ENCODE measurements around the gene CHP1. TPM values are rescaled to one million over a fixed set of nuclear protein-coding genes. Genes with fewer than 3 reads are reported as not detected.
"Not testable (repeated sequence)": the region's sequence is repeated elsewhere in the genome, so short reads cannot be mapped to it uniquely, and the experiment has no call there.

Gene CHP1
- total RNA-seq, 4 donors from 2014 or later, result 77.9 to 168 (median 132) TPM

- no peaks in the 10 kb centered on the region for H3K9me3 ChIP-seq
- peaks cover 0 to 50% (median 0%) of the 10 kb centered on the region in 3 donors for H3K36me3 ChIP-seq
- no peaks in the 10 kb centered on the region for H3K27me3 ChIP-seq
- 88 to 96% methylated on average over 1 of the region's 1 CpG for WGBS, 2 donors
- no peak for TF ChIP-seq EP300 (IDR thresholded peaks at IDR 0.05)
- no peak for TF ChIP-seq POLR2A (IDR thresholded peaks at IDR 0.05)
- no peak for TF ChIP-seq CTCF (IDR thresholded peaks at IDR 0.05)
- no peak overlapping the region for H3K4me3 ChIP-seq
- no peak for DNase-seq (ENCODE audit: low spot score in 2 of 2)
- H3K27ac ChIP-seq, result no peak overlapping the region
- H3K4me1 ChIP-seq, result peaks cover 0 to 6% (median 3%) of the 10 kb centered on the region in 4 donors
These were observed 48.6 kb downstream of the CHP1 start for GRCh38 chr15:41279535-41280283.

- no peak for DNase-seq (ENCODE audit: low spot score in 2 of 2)
- Histone ChIP-seq H3K27me3 (no peaks in the 10 kb centered on the region), H3K36me3 (peaks cover 2 to 45% (median 5%) of the 10 kb centered on the region in 3 donors), H3K4me1 (peaks cover 0 to 19% (median 11%) of the 10 kb centered on the region in 4 donors), H3K9me3 (no peaks in the 10 kb centered on the region), H3K27ac (no peak overlapping the region), H3K4me3 (no peak overlapping the region)
- TF ChIP-seq POLR2A (IDR thresholded peaks at IDR 0.05) (no peak), EP300 (IDR thresholded peaks at IDR 0.05) (no peak), CTCF (IDR thresholded peaks at IDR 0.05) (no peak)
- WGBS, 2 donors, result 70 to 81% methylated on average over 1 of the region's 1 CpG
These were observed 50.2 kb downstream of the CHP1 start for GRCh38 chr15:41281236-41281635.

- H3K27me3 ChIP-seq; H3K4me3 ChIP-seq; DNase-seq (ENCODE audit: low spot score in 2 of 2); H3K27ac ChIP-seq; H3K9me3 ChIP-seq: not testable (repeated sequence)
- peaks cover 5 to 45% (median 10%) of the 10 kb centered on the region in 3 donors for H3K36me3 ChIP-seq
- H3K4me1 ChIP-seq, result peaks cover 0 to 30% (median 11%) of the 10 kb centered on the region in 4 donors
- WGBS, 2 donors, result 90 to 93% methylated on average over 10 of the region's 10 CpGs
These were observed 51.4 kb downstream of the CHP1 start for GRCh38 chr15:41282436-41282835.

- WGBS, 2 donors, result 47 to 53% methylated on average over 19 of the region's 19 CpGs
- peak overlapping the region; percentile 88 to 96 (median 92) for H3K4me3 ChIP-seq
- peak overlapping the region; percentile 75 to 97 (median 94) for H3K27ac ChIP-seq
- H3K4me1 ChIP-seq, result peaks cover 0 to 34% (median 12%) of the 10 kb centered on the region in 4 donors
- peaks cover 5 to 51% (median 10%) of the 10 kb centered on the region in 3 donors for H3K36me3 ChIP-seq
- DNase-seq (ENCODE audit: low spot score in 2 of 2); H3K9me3 ChIP-seq; H3K27me3 ChIP-seq: not testable (repeated sequence)
These were observed 52.0 kb downstream of the CHP1 start for GRCh38 chr15:41282980-41283652.

GRCh38 chr15:41283653-41284426 lies 52.8 kb downstream of the CHP1 start:
- Histone ChIP-seq H3K9me3 (no peaks in the 10 kb centered on the region), H3K4me1 (peaks cover 0 to 37% (median 14%) of the 10 kb centered on the region in 4 donors), H3K4me3 (peak overlapping the region; percentile 88 to 96 (median 92)), H3K27ac (peak overlapping the region; percentile 75 to 97 (median 94)), H3K36me3 (peaks cover 5 to 51% (median 10%) of the 10 kb centered on the region in 3 donors), H3K27me3 (no peaks in the 10 kb centered on the region)
- TF ChIP-seq EP300 (IDR thresholded peaks at IDR 0.05) (peak; percentile 83 to 97), POLR2A (IDR thresholded peaks at IDR 0.05) (peak; percentile 85 to 94), CTCF (IDR thresholded peaks at IDR 0.05) (peak in 1 of 5 experiments; percentile 52)
- peak; percentile 96 to 97 for DNase-seq (ENCODE audit: low spot score in 2 of 2)
- 0% methylated on average over 46 to 60 of the region's 61 CpGs for WGBS, 2 donors
